Memory B cell (primary cell): ENCODE results near the gene ESCO1.

Experiments
- ATAC-seq: fragments of 150-1000 bp; cut with Tn5 transposase; 2 replicates; pipeline ENCODE4 v1.10.0; 2021; ENCODE audit warnings: low read depth, mild to moderate bottlenecking, moderate library complexity
- DNase-seq, 2 donors: peaks; one replicate each; pipeline ENCODE4 v3.0.0; 2022; ENCODE audit warnings: low spot score in 2 of 2
- H3K27ac Mint-ChIP-seq: one replicate; pipeline ENCODE4 v1.8.0; 2022; ENCODE audit warnings: mild to moderate bottlenecking, moderate library complexity, mixed read lengths
- H3K27me3 Mint-ChIP-seq: one replicate; pipeline ENCODE4 v1.8.0; 2022; ENCODE audit warnings: mixed read lengths
- H3K36me3 Mint-ChIP-seq: one replicate; pipeline ENCODE4 v1.8.0; 2022; ENCODE audit warnings: mild to moderate bottlenecking, mixed read lengths
- H3K4me1 Mint-ChIP-seq: one replicate; pipeline ENCODE4 v1.8.0; 2022; ENCODE audit warnings: mixed read lengths
- H3K4me3 Mint-ChIP-seq: one replicate; pipeline ENCODE4 v1.8.0; 2022; ENCODE audit warnings: mild to moderate bottlenecking, moderate library complexity, mixed read lengths
- H3K9me3 Mint-ChIP-seq: one replicate; pipeline ENCODE4 v1.8.0; 2022; ENCODE audit warnings: mixed read lengths

The ESCO1 gene

DNA sequence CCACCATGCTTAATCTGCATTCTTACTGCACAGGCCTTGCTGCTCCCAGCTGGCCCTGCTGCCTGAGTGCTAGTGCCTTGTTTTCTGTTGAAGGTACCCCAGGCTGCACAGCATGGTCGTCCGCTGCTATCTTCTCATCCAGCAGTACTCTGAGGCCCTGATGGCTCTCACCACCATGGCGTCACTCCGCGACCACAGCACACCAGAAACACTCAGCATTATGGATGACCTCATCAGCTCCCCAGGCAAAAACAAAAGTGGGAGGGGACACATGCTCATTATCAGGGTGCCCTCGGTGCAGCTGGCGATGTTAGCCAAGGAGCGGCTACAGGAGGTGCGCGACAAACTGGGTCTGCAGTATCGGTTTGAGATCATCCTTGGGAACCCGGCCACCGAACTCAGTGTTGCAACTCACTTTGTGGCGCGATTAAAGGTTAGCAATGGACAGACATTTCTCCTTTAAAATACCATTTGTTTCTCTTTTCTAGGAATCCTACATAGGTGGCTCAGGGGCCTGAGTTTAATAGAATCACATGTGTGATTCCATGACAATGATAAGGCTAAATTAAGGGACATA is 110.5 kb downstream of the ESCO1 start:
- no peak for ATAC-seq

DNA sequence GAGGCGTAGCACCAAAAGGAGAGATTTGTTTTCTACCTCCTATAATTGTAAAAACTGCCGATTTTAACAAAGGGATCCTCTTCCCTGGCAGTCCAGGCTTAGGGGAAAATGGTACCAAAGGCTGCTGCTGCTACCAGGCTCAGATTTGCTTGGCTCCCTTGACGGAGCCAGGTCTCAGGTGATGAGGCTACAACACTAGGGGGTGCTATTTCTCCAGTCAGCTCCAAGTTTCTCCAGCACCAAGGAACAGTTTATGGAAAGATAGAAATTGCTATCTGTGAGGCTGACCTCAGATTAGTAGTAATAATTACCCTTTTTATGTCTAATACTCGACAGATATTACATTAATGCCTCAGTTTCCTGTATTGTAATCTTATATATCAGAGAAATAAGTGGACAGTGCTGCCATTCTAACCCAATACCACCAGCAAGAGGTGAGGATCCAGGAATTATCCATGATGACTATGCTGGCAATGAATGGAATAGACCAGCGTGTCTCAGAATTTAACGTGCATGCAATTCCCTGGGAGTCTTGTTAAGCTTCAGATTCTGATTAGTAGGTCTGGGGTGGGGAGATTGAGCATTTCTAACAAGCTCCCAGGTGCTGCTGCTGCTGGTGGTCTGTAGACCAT is 111.3 kb downstream of the ESCO1 start:
- no peak for ATAC-seq
- no peaks in the 10 kb centered on the region for H3K9me3 Mint-ChIP-seq
- no peak overlapping the region for H3K4me3 Mint-ChIP-seq

More for the DNA sequence above, 110.5 kb downstream of the ESCO1 start:
- Mint-ChIP-seq H3K9me3 (no peaks in the 10 kb centered on the region), H3K27ac (no peak overlapping the region), H3K27me3 (peaks cover 2% of the 10 kb centered on the region), H3K4me3 (no peak overlapping the region), H3K36me3 (no peaks in the 10 kb centered on the region), H3K4me1 (no peaks in the 10 kb centered on the region)
- no peak for DNase-seq

DNA sequence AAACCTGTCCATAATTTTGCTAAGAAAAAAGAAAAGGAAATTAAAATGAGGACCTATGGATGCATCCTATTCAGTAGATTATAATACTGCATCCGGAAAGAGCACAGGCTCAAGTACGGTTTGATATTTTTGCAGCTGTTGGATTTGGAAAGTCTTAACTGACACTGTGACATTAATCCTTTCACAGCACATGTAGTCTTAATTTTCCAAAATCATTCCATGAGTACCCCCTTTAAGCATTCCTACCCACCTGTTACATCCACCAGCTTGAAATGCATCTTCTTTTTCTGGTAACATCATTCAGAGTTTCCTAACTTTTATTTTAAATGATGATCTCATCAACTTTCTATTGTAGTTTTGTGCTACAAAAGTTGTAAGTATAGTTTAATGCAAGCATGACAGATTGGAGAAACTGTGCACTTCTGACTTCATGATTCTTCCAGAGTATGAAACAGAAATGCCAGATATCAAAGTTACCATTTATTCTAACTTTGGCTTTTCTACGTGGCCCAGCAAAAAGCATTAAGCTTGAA is 113.5 kb downstream of the ESCO1 start:
- Mint-ChIP-seq H3K27me3 (peaks cover under 1% of the 10 kb centered on the region), H3K36me3 (no peaks in the 10 kb centered on the region), H3K4me3 (no peak overlapping the region), H3K4me1 (no peaks in the 10 kb centered on the region), H3K27ac (no peak overlapping the region), H3K9me3 (no peaks in the 10 kb centered on the region)
- no peak for ATAC-seq
- no peak for DNase-seq

More for the DNA sequence above, 111.3 kb downstream of the ESCO1 start:
- peak in 1 of 2 donors; percentile 17 for DNase-seq
- no peaks in the 10 kb centered on the region for H3K4me1 Mint-ChIP-seq
- H3K27me3 Mint-ChIP-seq = peaks cover 2% of the 10 kb centered on the region
- H3K27ac Mint-ChIP-seq = no peak overlapping the region
- no peaks in the 10 kb centered on the region for H3K36me3 Mint-ChIP-seq

DNA sequence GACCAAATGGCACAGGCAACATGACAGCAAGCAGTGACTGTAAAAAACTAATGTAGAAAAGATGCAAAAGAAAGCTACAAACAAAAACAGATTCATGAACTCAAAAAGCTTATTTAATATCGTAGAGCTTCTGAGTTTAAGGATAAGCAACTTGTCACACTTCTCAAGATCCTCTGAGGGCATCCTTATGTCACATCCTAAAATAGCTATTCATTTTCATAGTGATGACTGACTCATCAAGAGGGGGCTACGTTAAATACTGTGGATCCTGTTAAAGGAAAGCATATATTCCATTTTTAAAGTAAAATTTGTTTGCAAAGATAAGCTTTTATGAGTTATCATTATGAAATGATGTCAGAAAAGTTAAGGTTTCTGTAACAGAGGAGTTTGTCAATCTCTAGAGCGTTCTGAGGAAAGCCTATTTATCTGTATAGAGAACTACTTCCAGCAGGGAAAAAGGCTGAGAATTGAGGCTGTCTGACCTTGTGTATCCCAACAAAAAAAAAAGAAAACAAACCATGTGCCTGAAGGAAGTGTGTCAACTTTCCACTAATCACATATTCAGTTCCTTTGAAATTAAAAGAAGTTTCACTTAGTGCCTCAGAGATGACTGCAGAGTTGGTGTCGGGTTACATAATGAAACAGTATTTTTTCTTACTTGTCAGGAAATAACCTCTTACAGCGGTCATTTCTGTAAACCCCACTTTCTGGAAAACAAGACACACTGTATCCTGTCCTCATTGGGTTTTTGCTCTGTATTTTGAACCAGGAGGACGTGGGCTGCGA is 115.5 kb downstream of the ESCO1 start:
- Mint-ChIP-seq H3K4me1 (no peaks in the 10 kb centered on the region), H3K27ac (no peak overlapping the region), H3K9me3 (no peaks in the 10 kb centered on the region), H3K36me3 (no peaks in the 10 kb centered on the region), H3K27me3 (peaks cover 4% of the 10 kb centered on the region), H3K4me3 (no peak overlapping the region)
- no peak for ATAC-seq
- no peak for DNase-seq

DNA sequence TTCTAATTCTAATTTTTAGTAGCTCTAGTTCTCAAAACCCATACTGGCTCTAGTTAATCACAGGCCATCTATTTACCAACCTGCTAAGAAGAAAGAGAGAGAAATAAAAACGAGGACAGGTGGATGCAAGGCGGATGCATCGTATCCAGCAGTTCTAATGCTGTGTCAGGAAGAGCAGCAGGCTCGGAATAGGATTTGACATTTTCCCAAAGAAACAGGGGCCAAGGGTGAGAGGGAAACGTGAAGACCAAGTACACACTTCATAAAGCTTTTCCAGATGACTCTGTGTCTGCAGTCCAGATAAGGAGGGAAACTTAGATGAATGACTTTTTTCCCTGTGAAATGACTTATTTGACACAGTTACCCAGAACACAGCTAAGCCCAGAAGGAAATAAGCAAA is 117.5 kb downstream of the ESCO1 start:
- Mint-ChIP-seq H3K36me3 (no peaks in the 10 kb centered on the region), H3K4me3 (no peak overlapping the region), H3K27ac (no peak overlapping the region), H3K9me3 (no peaks in the 10 kb centered on the region), H3K27me3 (peaks cover 4% of the 10 kb centered on the region), H3K4me1 (no peaks in the 10 kb centered on the region)
- DNase-seq = no peak
- no peak for ATAC-seq

DNA sequence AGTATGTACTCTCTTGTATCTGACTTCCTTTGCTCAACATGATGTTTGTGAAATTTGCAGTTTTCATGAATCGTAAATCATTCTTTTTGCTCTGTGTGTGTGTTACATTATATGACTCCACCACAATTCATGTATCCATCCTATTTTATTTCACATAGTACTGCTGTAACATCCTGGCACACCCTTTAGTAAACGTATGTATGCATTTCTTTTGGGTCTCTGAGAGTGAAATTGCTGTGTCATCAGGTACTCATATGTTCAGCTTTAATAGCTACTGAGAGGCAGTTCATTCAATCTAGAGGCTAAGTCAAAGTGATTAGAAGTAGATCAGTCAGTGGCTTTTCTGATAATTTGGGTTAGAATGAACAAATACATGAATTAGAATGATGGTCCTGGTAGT is 118.8 kb downstream of the ESCO1 start:
- no peaks in the 10 kb centered on the region for H3K9me3 Mint-ChIP-seq
- no peak overlapping the region for H3K27ac Mint-ChIP-seq
- peaks cover 4% of the 10 kb centered on the region for H3K27me3 Mint-ChIP-seq
- DNase-seq (no peak), ATAC-seq (no peak)
- no peaks in the 10 kb centered on the region for H3K4me1 Mint-ChIP-seq
- no peak overlapping the region for H3K4me3 Mint-ChIP-seq
- H3K36me3 Mint-ChIP-seq = no peaks in the 10 kb centered on the region

DNA sequence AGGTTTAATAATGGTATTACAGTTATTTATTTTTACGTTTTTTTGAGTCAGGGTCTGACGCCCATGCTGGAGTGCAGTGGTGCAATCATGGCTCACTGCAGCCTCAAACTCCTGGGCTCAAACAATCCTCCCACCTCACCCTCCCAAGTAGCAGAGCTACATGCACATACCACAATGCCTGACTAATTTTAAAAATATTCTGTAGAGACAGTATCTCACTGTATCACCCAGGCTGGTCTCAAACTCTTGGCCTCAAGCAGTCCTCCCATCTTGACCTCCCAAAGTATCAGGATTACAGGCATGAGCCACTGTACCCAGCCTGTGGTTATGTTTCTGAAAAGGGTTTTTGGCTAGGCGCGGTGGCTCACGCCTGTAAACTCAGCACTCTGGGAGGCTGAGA is 120.8 kb downstream of the ESCO1 start:
- Mint-ChIP-seq H3K36me3 (no peaks in the 10 kb centered on the region), H3K27me3 (peaks cover 4% of the 10 kb centered on the region), H3K4me3 (no peak overlapping the region), H3K4me1 (no peaks in the 10 kb centered on the region), H3K27ac (no peak overlapping the region), H3K9me3 (no peaks in the 10 kb centered on the region)
- ATAC-seq (no peak), DNase-seq (no peak)
